Type B pancreatic cell (in vitro differentiated cells): ENCODE results near the gene COL4A4. TPM values are rescaled to one million over a fixed set of nuclear protein-coding genes. Genes with fewer than 3 reads are reported as not detected.

Experiments used
- DNase-seq: peaks from one replicate; pipeline ENCODE4 v3.0.0; 2021; ENCODE audit warnings: mixed read lengths; ENCODE audit not compliant: unreplicated experiment; ENCODE audit errors: extremely low spot score
- H3K27ac Mint-ChIP-seq: 2 replicates; pipeline ENCODE4 v1.8.0; 2021; ENCODE audit warnings: mild to moderate bottlenecking, mixed read lengths
- H3K27me3 Mint-ChIP-seq: 2 replicates; pipeline ENCODE4 v1.8.0; 2021; ENCODE audit warnings: mixed read lengths
- H3K36me3 Mint-ChIP-seq: 2 replicates; pipeline ENCODE4 v1.8.0; 2021; ENCODE audit warnings: mixed read lengths
- H3K4me1 Mint-ChIP-seq: one replicate; pipeline ENCODE4 v1.8.0; 2021; ENCODE audit warnings: mixed read lengths; ENCODE audit not compliant: unreplicated experiment
- H3K4me3 Mint-ChIP-seq: 2 replicates; pipeline ENCODE4 v1.8.0; 2021; ENCODE audit warnings: mild to moderate bottlenecking, mixed read lengths
- H3K9me3 Mint-ChIP-seq: 2 replicates; pipeline ENCODE4 v1.8.0; 2021; ENCODE audit warnings: mixed read lengths
- CTCF ChIP-seq: fragments of 200-600 bp; sonication (generic); conservative IDR thresholded peaks from 2 replicates; pipeline ENCODE4 v1.5.0; 2021; ENCODE audit warnings: antibody characterized with exemption, mild to moderate bottlenecking
- total RNA-seq: library from RNA; stranded (reverse); gene quantifications from 2 replicates; pipeline ENCODE4 v1.2.1, GENCODE V29; 2021; ENCODE audit warnings: low replicate concordance

Gene COL4A4
- total RNA-seq, 1 donor from 2014 or later = 1.1 TPM

GRCh38 chr2:227000123-227000522 lies 163.9 kb downstream of the COL4A4 start:
- H3K4me3 Mint-ChIP-seq = no peak overlapping the region
- no peak overlapping the region for H3K27ac Mint-ChIP-seq
- H3K36me3 Mint-ChIP-seq = peaks cover 10% of the 10 kb centered on the region
- H3K27me3 Mint-ChIP-seq = no peaks in the 10 kb centered on the region
- TF ChIP-seq CTCF = no peak
- no peak for DNase-seq
- no peaks in the 10 kb centered on the region for H3K9me3 Mint-ChIP-seq
- peaks cover 5% of the 10 kb centered on the region for H3K4me1 Mint-ChIP-seq

- Mint-ChIP-seq H3K4me1 (peaks cover 5% of the 10 kb centered on the region), H3K36me3 (peaks cover 13% of the 10 kb centered on the region), H3K27me3 (no peaks in the 10 kb centered on the region), H3K27ac (no peak overlapping the region), H3K9me3 (no peaks in the 10 kb centered on the region), H3K4me3 (no peak overlapping the region)
- DNase-seq = no peak
- no peak for TF ChIP-seq CTCF
Observed at GRCh38 chr2:226999661-227000060, 164.3 kb downstream of the COL4A4 start.

- Mint-ChIP-seq H3K4me1 (peaks cover 5% of the 10 kb centered on the region), H3K27me3 (no peaks in the 10 kb centered on the region), H3K4me3 (no peak overlapping the region), H3K36me3 (peaks cover 14% of the 10 kb centered on the region), H3K27ac (no peak overlapping the region), H3K9me3 (no peaks in the 10 kb centered on the region)
- TF ChIP-seq CTCF = no peak
- DNase-seq = no peak
Observed at GRCh38 chr2:226995625-226996041, 168.4 kb downstream of the COL4A4 start.

GRCh38 chr2:226994775-226995174 lies 169.2 kb downstream of the COL4A4 start:
- H3K36me3 Mint-ChIP-seq = peaks cover 14% of the 10 kb centered on the region
- H3K9me3 Mint-ChIP-seq = no peaks in the 10 kb centered on the region
- TF ChIP-seq CTCF = peak; percentile 46
- peaks cover 2% of the 10 kb centered on the region for H3K4me1 Mint-ChIP-seq
- no peak for DNase-seq
- H3K4me3 Mint-ChIP-seq = no peak overlapping the region
- no peak overlapping the region for H3K27ac Mint-ChIP-seq
- no peaks in the 10 kb centered on the region for H3K27me3 Mint-ChIP-seq

GRCh38 chr2:226993171-226993570 lies 170.8 kb downstream of the COL4A4 start:
- TF ChIP-seq CTCF = no peak
- H3K9me3 Mint-ChIP-seq = no peaks in the 10 kb centered on the region
- H3K36me3 Mint-ChIP-seq = peaks cover 12% of the 10 kb centered on the region
- H3K27me3 Mint-ChIP-seq = no peaks in the 10 kb centered on the region
- no peaks in the 10 kb centered on the region for H3K4me1 Mint-ChIP-seq
- no peak overlapping the region for H3K4me3 Mint-ChIP-seq
- no peak overlapping the region for H3K27ac Mint-ChIP-seq
- no peak for DNase-seq

GRCh38 chr2:226991663-226992062 lies 172.3 kb downstream of the COL4A4 start:
- TF ChIP-seq CTCF = no peak
- H3K4me1 Mint-ChIP-seq = no peaks in the 10 kb centered on the region
- H3K27ac Mint-ChIP-seq = no peak overlapping the region
- no peaks in the 10 kb centered on the region for H3K27me3 Mint-ChIP-seq
- DNase-seq = no peak
- H3K4me3 Mint-ChIP-seq = no peak overlapping the region
- no peaks in the 10 kb centered on the region for H3K9me3 Mint-ChIP-seq
- peaks cover 12% of the 10 kb centered on the region for H3K36me3 Mint-ChIP-seq
